ENCODE results near the gene FBXL12.

DNA sequence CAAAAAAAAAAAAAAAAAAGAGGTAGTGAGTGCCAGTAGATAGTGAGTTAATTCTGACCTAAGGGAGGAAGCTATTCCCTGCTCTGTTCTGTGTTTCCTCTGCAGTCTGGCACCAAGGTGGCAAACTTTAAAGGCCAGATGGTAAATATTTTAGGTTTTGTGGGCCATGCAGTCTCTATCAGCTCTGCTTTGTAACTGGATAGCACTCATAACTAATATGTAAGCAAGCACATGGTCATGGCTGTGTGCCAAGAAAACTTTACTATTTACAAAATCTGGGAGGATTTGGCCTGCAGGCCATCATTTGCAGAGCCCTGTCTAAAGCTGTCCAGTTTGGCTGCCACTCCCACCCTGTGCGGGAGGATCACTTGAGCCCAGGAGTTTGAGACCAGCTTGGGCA, 20.5 kb upstream of the FBXL12 start:
- TF ChIP-seq, protein P1, sequence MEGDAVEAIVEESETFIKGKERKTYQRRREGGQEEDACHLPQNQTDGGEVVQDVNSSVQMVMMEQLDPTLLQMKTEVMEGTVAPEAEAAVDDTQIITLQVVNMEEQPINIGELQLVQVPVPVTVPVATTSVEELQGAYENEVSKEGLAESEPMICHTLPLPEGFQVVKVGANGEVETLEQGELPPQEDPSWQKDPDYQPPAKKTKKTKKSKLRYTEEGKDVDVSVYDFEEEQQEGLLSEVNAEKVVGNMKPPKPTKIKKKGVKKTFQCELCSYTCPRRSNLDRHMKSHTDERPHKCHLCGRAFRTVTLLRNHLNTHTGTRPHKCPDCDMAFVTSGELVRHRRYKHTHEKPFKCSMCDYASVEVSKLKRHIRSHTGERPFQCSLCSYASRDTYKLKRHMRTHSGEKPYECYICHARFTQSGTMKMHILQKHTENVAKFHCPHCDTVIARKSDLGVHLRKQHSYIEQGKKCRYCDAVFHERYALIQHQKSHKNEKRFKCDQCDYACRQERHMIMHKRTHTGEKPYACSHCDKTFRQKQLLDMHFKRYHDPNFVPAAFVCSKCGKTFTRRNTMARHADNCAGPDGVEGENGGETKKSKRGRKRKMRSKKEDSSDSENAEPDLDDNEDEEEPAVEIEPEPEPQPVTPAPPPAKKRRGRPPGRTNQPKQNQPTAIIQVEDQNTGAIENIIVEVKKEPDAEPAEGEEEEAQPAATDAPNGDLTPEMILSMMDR (IDR thresholded peaks at IDR 0.05) = no peak
- TF ChIP-seq EP300 (IDR thresholded peaks at IDR 0.05) = no peak
- no peak for TF ChIP-seq POLR2A (IDR thresholded peaks at IDR 0.05)
- no peak for TF ChIP-seq POLR2AphosphoS5 (IDR thresholded peaks at IDR 0.05)

Measured in upper lobe of left lung (tissue), 4 donors.